ENCODE measurements around the gene DCST1.

DNA sequence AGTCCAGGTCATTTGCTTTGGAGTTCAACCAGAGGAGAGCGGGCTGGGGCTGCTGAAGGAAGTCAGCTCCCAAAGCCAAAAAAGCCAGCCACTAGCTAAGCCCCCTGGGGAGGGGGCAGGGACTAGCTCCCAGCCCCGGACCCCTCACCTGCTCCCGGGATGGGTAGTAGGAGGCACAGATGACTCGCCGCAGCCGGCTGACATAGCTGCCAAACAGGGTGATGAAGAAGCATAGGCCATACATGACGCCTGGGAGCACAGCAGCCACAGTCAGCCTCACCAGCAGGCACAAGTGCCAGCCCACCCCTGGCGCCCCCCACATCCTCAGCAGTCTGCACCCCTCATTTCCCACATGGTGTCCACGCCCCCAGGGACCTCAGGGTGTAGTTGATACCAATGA is 7.5 kb upstream of the DCST1 start:
- TF ChIP-seq, protein P1, sequence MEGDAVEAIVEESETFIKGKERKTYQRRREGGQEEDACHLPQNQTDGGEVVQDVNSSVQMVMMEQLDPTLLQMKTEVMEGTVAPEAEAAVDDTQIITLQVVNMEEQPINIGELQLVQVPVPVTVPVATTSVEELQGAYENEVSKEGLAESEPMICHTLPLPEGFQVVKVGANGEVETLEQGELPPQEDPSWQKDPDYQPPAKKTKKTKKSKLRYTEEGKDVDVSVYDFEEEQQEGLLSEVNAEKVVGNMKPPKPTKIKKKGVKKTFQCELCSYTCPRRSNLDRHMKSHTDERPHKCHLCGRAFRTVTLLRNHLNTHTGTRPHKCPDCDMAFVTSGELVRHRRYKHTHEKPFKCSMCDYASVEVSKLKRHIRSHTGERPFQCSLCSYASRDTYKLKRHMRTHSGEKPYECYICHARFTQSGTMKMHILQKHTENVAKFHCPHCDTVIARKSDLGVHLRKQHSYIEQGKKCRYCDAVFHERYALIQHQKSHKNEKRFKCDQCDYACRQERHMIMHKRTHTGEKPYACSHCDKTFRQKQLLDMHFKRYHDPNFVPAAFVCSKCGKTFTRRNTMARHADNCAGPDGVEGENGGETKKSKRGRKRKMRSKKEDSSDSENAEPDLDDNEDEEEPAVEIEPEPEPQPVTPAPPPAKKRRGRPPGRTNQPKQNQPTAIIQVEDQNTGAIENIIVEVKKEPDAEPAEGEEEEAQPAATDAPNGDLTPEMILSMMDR (conservative IDR thresholded peaks at IDR 0.05) = no peak
- TF ChIP-seq EZH2 (IDR thresholded peaks at IDR 0.05; ENCODE audit: low read depth) = no peak
